ENCODE results near the gene KYNU. TPM values are rescaled to one million over a fixed set of nuclear protein-coding genes. Genes with fewer than 3 reads are reported as not detected.
"Not testable (repeated sequence)": the region's sequence is repeated elsewhere in the genome, so short reads cannot be mapped to it uniquely, and the experiment has no call there.

Gene KYNU
- total RNA-seq, 1 donor from 2014 or later = not detected

DNA sequence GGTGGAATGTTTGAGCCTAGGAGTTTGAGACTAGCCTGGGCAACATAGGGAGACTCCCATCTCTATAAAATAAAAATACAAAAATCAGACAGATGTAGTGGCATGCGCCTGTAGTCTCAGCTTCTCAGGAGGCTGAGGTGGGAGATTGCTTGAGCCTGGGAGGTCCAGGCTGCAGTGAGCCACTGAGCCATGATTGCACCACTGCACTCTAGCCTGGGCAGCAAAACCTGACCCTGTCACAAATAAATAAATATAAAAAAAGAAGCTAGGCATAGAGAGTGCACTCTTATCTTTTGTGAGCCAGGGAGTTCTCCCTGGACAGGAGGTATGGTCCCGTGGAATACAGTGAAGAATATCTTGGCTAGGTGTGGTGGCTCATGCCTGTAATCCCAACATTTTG lies 11.0 kb upstream of the KYNU start:
- Mint-ChIP-seq H3K27me3 (ENCODE audit: insufficient read depth, low read depth) (no peaks in the 10 kb centered on the region), H3K9me3 (no peaks in the 10 kb centered on the region), H3K36me3 (no peaks in the 10 kb centered on the region), H3K27ac (no peak overlapping the region), H3K4me1 (no peaks in the 10 kb centered on the region), H3K4me3 (no peak overlapping the region)
- TF ChIP-seq EZH2 (IDR thresholded peaks at IDR 0.05) (no peak), EZH2phosphoT487 (IDR thresholded peaks at IDR 0.05) (no peak)
- TF ChIP-seq, protein P1, sequence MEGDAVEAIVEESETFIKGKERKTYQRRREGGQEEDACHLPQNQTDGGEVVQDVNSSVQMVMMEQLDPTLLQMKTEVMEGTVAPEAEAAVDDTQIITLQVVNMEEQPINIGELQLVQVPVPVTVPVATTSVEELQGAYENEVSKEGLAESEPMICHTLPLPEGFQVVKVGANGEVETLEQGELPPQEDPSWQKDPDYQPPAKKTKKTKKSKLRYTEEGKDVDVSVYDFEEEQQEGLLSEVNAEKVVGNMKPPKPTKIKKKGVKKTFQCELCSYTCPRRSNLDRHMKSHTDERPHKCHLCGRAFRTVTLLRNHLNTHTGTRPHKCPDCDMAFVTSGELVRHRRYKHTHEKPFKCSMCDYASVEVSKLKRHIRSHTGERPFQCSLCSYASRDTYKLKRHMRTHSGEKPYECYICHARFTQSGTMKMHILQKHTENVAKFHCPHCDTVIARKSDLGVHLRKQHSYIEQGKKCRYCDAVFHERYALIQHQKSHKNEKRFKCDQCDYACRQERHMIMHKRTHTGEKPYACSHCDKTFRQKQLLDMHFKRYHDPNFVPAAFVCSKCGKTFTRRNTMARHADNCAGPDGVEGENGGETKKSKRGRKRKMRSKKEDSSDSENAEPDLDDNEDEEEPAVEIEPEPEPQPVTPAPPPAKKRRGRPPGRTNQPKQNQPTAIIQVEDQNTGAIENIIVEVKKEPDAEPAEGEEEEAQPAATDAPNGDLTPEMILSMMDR (IDR thresholded peaks at IDR 0.05) = no peak
- Histone ChIP-seq H3K4me2 (no peak overlapping the region), H4K20me1 (ENCODE audit: low read depth) (no peaks in the 10 kb centered on the region), H2AFZ (replicated peaks) (no peak overlapping the region), H3K79me2 (ENCODE audit: low read depth) (no peaks in the 10 kb centered on the region), H3K4me3 (no peak overlapping the region), H3K36me3 (no peaks in the 10 kb centered on the region), H3K9me3 (ENCODE audit: low read depth) (no peaks in the 10 kb centered on the region), H3K9ac (no peak overlapping the region), H3K4me1 (no peaks in the 10 kb centered on the region), H3F3A (ENCODE audit: low read depth) (no peaks in the 10 kb centered on the region), H3K27me3 (no peaks in the 10 kb centered on the region), H3K27ac (no peak overlapping the region)
- no peak for DNase-seq (ENCODE audit: low spot score)

DNA sequence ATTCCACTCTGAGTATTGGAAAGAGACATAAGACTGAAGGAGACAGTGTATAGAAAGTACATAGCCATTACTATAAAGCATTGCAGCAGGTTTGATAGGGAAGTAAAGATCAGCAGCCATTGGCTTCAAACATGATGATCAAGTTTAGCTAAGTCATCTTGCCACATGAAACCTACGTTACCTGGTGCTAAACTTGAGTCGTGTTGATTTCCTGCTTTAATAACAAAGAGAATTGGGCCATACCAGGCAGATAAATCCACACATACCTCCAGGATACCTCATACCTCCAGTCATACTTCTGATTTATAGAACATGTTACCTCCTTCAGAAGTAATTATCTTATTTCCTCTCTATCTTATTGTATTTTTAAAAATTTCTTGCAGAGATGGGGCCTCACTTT lies 10.3 kb upstream of the KYNU start:
- no peaks in the 10 kb centered on the region for H3K9me3 ChIP-seq (ENCODE audit: low read depth)
- no peaks in the 10 kb centered on the region for H3K9me3 Mint-ChIP-seq
- H3K79me2 ChIP-seq (ENCODE audit: low read depth) = no peaks in the 10 kb centered on the region
- no peaks in the 10 kb centered on the region for H3K27me3 ChIP-seq
- no peak for TF ChIP-seq EZH2phosphoT487 (IDR thresholded peaks at IDR 0.05)
- no peak for TF ChIP-seq EZH2 (IDR thresholded peaks at IDR 0.05)
- TF ChIP-seq, protein P1 (IDR thresholded peaks at IDR 0.05) = no peak
- H3F3A ChIP-seq (ENCODE audit: low read depth) = no peaks in the 10 kb centered on the region
- H2AFZ ChIP-seq (replicated peaks) = no peak overlapping the region
- no peaks in the 10 kb centered on the region for H3K4me1 Mint-ChIP-seq
- H3K4me3 ChIP-seq = no peak overlapping the region
- no peaks in the 10 kb centered on the region for H3K27me3 Mint-ChIP-seq (ENCODE audit: insufficient read depth, low read depth)
- no peaks in the 10 kb centered on the region for H3K36me3 ChIP-seq
- H3K27ac Mint-ChIP-seq = no peak overlapping the region
- no peaks in the 10 kb centered on the region for H3K36me3 Mint-ChIP-seq
- no peaks in the 10 kb centered on the region for H3K4me1 ChIP-seq
- no peak overlapping the region for H3K4me3 Mint-ChIP-seq
- no peak overlapping the region for H3K9ac ChIP-seq
- no peaks in the 10 kb centered on the region for H4K20me1 ChIP-seq (ENCODE audit: low read depth)
- no peak overlapping the region for H3K4me2 ChIP-seq
- no peak for DNase-seq (ENCODE audit: low spot score)
- H3K27ac ChIP-seq = no peak overlapping the region

GRCh38 chr2:142868229-142868762 lies 9.2 kb upstream of the KYNU start:
- no peaks in the 10 kb centered on the region for H3K9me3 ChIP-seq (ENCODE audit: low read depth)
- H3F3A ChIP-seq (ENCODE audit: low read depth) = no peaks in the 10 kb centered on the region
- no peak overlapping the region for H3K9ac ChIP-seq
- no peaks in the 10 kb centered on the region for H3K27me3 ChIP-seq
- no peak overlapping the region for H3K4me2 ChIP-seq
- Mint-ChIP-seq H3K27ac (no peak overlapping the region), H3K36me3 (no peaks in the 10 kb centered on the region), H3K4me3 (no peak overlapping the region), H3K27me3 (ENCODE audit: insufficient read depth, low read depth) (no peaks in the 10 kb centered on the region), H3K4me1 (no peaks in the 10 kb centered on the region), H3K9me3 (no peaks in the 10 kb centered on the region)
- DNase-seq (ENCODE audit: low spot score) = no peak
- TF ChIP-seq EZH2phosphoT487 (IDR thresholded peaks at IDR 0.05) (no peak), EZH2 (IDR thresholded peaks at IDR 0.05) (no peak)
- TF ChIP-seq, protein P1 (IDR thresholded peaks at IDR 0.05) = no peak
- H3K79me2 ChIP-seq (ENCODE audit: low read depth) = no peaks in the 10 kb centered on the region
- H4K20me1 ChIP-seq (ENCODE audit: low read depth) = no peaks in the 10 kb centered on the region
- H3K36me3 ChIP-seq = no peaks in the 10 kb centered on the region
- H3K4me3 ChIP-seq = no peak overlapping the region
- H2AFZ ChIP-seq (replicated peaks) = no peak overlapping the region
- H3K4me1 ChIP-seq = no peaks in the 10 kb centered on the region
- no peak overlapping the region for H3K27ac ChIP-seq

DNA sequence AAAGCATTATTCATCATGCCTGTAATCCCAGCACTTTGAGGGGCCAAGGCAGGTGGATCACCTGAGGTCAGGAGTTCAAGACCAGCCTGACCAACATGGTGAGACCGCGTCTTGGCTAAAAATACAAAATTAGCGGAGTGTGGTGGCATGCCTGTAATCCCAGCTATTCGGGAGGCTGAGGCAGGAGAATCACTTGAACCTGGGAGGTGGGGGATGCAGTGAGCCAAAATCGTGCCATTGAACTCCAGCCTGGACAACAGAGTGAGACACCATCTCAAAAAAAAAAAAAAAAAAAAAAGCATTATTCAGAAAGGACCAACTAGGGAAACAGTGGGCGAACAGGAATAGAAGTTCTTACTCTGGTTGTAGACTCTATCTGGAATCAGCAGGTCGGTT lies 8.4 kb upstream of the KYNU start:
- H3K4me3 ChIP-seq; H3K4me2 ChIP-seq; H3K9me3 ChIP-seq (ENCODE audit: low read depth); H2AFZ ChIP-seq (replicated peaks); H3K9ac ChIP-seq; H3K27ac Mint-ChIP-seq; H3K27me3 ChIP-seq; H3K4me1 Mint-ChIP-seq; H3K36me3 ChIP-seq; H3K4me1 ChIP-seq; H3K27ac ChIP-seq; H4K20me1 ChIP-seq (ENCODE audit: low read depth); H3K36me3 Mint-ChIP-seq; H3K4me3 Mint-ChIP-seq; H3K9me3 Mint-ChIP-seq; H3F3A ChIP-seq (ENCODE audit: low read depth); H3K27me3 Mint-ChIP-seq (ENCODE audit: insufficient read depth, low read depth); DNase-seq (ENCODE audit: low spot score); H3K79me2 ChIP-seq (ENCODE audit: low read depth): not testable (repeated sequence)

Data from neural progenitor cell (in vitro differentiated cells).